HG03457 (cell line): ENCODE results near the gene AMN1.
A peak's percentile ranks its signal among the peaks of the same experiment; 100 is the strongest.
"Not testable (repeated sequence)": the region's sequence is repeated elsewhere in the genome, so short reads cannot be mapped to it uniquely, and the experiment has no call there.

Experiments
- ATAC-seq: cut with Tn5 transposase; IDR thresholded peaks from one replicate; pipeline ENCODE4 v1.9.1; 2021; ENCODE audit warnings: moderate number of reproducible peaks; ENCODE audit not compliant: unreplicated experiment

The AMN1 gene

DNA sequence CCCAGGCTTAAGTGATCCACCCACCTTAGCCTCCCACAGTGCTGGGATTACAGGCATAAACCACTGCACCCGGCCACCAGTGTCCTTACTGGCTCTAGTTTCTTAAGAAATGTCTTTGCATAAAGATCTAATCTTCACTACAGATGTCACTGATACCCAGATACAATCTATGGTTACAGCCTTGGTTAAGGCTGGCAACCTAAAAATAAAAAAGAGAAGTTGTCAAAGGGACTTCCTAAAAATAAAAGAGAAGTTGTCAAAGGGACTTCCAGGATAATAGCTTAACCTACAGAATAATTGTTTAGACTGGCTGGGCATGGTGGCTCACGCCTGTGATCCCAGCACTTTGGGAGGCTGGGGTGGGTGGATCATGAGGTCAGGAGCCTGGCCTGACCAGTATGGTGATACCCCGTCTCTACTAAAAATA, 41.7 kb downstream of the AMN1 start:
- ATAC-seq, result peak; percentile 55

DNA sequence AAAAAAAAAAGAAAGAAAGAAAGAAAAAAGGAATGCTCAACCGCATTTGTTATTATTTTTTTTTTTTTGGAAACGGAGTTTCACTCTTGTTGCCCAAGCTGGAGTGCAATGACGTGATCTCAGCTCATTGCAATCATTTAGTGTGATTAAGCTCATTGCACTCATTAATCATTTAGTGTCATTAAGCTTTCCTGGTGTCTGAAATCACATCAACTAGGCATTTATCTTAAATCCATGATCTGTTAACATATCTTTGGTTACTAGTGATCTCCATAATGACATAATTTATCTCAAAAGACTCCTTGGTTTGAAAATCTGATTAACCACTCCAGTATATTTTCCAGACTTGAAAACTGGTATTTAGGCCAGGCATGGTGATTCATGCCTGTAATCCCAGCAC, 43.0 kb downstream of the AMN1 start:
- ATAC-seq, result no peak

DNA sequence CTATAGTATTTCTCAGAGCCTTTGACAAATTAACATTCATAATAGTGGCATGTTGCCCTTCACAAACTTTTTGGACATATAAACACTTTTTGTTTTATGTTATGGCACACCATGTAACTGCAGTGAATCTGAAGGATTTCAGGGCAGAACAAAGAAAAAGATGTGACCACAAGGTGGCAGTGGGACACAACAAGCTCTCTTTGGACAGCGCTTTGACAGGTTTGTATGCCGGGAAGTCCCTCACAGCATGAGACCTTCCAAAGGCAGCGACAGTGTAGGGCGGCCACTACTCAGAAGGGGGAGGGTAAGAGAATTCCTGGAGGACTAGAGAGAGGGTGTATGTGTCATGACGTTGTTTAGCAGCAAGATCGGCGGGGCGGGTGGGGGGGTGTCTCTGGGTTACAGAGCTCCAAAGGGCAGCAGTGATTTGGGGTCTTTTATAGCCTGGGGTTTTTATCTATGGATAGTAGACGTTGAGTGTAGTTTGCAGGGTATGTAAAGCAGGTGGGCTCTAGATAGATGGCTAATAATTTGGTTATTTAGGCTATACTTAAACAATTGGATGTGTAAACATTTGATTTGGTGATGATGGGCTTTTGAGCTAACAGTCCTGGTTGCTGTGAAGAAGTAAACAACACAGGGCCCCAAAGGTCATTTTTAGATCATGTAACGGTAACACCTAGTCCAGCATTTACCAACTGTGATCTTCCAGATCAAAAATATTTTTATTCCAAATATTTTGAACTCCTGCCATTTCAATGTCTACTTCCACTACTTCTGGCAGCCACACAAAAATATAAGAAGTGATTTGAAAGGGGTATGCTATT, 46.5 kb downstream of the AMN1 start:
- ATAC-seq, result peak; percentile 56

DNA sequence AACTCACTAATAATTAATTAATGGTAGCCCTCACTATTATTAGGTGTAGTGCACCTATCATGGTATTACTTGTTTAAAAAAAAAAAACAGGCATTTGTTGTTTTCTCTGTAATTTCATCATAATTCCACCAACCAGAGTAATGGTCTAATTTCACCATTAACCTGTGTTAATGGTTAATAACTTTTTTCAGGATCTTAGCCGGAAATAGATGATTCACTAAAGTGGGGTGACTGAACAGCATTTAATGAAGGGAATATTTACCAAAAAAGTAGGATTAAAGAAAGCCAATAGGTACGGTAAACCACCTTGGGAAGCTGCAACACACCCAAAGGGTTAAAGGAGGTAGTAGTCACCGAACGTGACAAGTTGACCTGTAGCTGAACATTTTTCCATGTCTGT, 56.3 kb downstream of the AMN1 start:
- no peak for ATAC-seq

DNA sequence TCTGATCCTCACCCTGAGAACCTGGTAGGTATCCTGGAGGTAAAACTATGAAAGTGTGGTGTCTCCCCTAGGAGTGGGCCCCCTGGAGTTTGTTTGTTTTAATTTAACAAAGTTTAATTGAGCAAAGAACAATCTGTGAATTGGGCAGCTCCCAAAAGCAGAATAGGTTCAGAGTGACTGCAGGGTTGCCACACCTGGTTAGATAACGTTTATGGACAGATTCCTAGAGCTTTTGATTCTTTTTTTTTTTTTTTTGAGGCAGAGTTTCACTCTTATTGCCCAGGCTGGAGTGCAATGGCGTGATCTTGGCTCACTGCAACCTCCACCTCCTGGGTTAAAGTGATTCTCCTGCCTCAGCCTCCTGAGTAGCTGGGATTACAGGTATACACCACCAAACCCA, 59.2 kb downstream of the AMN1 start:
- ATAC-seq, result not testable (repeated sequence)

DNA sequence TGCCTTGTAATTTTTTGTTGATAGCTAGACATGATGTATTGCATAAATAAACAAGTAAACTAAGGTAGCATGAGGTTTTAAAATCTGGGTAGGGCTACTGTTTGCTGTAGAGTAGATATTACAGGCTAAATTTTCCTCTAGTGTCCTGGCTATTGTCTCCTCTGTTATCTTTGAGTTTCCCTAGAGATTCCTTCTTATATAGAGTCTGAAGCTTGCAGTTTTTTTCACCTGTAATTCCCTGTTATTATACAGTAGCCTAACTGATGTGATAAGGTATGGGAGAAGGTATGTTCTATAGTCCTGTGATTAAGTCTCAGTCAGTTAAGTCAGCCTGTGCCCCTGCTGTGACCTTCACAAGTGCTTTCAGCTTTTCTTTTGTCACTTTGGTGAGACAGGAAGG, 59.8 kb downstream of the AMN1 start:
- ATAC-seq, result no peak

DNA sequence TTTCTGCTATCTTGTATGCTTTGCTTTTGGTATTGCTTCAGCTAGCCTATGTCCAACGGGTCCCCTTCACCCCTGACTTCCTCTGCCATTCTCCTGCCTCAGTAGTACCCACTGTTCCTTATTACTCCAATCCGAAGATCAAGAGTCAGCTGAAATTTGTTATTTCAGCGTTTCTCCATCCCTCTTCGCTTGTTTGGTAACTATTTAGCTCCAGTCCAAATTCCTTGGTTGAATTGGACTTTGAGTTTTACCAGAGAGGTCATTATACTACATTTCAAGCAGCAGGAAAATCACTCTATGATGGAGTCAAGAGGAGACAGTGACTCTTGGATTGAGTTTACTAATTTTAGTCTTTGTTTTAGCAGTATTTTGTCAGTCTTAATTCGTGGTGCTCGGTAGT, 64.8 kb downstream of the AMN1 start:
- ATAC-seq, result no peak

DNA sequence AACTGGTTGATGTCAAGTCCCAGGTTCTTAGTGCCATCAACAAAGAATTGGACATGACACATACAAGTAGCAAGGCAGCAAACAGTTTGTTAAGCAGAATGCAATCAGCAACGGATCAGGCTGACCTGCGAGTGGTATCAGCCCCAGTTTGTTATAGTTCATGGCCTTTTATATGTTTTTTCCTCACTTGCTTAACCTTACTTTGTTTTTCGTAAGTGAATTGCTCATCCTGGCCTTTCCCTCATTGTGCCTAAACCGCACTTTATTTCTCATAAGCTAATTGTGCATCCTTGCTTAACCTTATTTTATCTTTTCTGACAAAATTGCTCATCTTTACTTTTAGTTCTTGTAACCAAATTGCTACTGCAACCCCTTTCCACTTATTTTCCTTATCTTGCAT, 65.2 kb downstream of the AMN1 start:
- no peak for ATAC-seq

DNA sequence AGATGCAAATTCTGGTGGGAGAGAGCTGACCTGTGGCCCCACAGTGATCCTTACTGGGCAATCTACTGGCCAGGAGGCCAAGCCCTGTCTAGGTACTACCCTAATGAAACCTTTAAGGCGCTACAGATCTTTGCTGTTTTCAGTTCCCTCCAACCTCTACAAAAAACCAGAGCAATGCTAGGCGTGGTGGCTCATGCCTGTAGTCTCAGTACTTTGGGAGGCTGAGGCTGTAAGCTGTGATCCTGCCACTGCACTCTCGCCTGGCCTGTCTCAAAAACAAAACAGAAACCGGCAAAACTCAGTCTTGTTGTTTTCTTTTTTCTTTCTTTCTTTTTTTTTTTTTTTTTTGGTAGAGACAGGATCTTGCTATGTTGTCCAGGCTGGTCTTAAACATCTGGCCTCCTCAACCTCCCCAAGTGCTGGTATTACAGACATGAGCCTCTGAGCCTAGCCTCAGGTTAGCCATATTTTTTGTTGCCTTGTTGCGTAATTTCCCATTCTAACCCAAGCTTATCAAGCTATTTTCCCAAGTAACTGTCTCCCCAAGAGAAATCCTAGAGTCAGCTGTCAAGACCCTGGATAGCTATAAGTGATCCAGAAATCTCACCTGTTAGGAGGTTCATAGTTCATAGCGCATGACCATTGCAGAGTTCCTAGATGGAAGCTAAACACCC, 66.5 kb downstream of the AMN1 start:
- ATAC-seq, result no peak

DNA sequence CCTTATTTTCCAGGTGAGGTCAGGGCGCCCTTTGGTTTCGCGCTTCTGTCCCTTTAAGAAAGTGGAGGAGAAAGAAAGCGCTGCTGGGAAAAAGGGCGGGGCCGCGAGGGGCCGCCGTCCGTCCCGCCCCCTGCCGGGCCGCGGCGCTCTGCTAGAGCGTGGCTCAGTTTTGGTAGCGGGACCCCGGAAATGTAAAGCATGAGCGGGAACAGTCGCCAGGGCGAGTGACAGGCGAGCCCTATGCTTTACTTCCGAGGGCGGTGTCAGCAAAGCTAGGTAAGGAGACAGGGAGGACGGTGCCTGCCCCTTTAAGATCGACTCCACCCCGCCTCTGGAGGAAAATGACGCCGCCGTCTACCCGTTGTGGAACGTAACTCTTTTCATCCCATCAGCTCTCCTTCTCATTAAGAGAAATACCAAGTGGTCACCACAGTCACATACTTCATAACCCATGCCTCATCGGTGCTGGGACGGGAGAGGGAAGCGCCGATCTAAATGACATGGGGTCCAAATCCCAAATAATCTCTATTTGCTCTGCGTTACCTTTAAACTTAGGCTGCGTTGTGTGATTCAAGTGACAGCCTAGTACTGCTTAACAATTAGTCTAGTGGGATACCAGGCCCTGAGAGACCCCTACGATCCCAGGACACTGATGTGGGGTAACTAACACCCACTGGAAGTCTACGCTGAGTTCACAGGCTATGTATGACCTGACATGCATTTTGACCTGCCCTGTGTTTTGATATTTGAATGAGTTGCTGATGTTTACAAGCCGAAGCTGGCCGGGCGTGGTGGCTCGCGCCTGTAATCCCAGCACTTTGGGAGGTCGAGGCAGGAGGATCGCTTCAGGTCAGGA, 69.5 kb downstream of the AMN1 start, which contains the start of gene ETFBKMT:
Gene ETFBKMT, plus strand, starts transcription at position 602 of the 856 bp plus-strand sequence. CDS start 2,266 bp downstream, outside the sequence.
- ATAC-seq, result peak; percentile 97

DNA sequence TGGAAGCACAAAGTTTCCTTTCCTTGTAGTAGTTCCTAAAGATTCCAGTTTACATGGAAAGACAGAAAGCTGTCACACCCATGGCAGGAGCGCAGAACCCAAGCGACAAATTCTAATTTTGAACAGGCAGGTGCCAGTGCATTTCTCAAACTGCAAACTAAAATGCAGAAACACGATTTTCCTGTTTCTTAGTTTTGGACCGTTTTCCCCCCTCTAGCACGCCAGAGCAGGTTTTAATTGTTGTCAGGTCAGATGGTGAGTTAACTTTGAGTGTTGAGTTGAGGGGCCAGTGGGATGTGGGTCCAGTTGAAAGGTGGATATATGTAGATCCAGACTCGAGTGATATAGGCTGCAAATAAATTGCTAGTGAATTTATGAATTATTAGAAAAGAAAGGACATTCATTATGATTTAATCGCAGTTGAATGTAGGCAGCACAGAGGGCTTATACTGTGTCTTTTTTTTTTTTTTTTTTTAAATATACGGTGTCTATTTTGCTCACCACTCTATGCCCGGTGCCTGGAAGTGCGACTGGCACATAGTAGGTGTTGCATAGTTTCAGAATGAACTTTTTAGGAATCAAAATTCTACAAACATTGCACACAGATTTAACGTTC, 70.2 kb downstream of the AMN1 start:
- ATAC-seq, result no peak

DNA sequence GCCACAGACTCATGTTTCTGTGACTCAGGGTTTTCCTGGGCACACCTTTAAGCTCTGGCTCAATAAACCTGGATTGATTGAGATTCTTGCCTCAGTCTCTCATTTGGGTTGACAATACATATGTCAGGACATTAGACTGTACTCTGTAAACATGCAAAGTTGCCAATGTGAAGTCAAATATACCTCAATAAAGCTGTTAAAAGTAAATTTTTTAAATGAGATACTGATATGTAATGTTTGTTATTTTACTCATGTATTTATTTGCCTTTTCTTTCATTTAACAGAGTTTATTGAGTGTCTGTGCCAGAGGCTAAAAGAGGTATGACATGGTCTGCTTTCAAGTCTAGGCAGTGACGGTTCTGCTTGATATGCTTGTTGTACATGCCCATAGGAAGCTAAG, 73.0 kb downstream of the AMN1 start:
- ATAC-seq, result no peak

DNA sequence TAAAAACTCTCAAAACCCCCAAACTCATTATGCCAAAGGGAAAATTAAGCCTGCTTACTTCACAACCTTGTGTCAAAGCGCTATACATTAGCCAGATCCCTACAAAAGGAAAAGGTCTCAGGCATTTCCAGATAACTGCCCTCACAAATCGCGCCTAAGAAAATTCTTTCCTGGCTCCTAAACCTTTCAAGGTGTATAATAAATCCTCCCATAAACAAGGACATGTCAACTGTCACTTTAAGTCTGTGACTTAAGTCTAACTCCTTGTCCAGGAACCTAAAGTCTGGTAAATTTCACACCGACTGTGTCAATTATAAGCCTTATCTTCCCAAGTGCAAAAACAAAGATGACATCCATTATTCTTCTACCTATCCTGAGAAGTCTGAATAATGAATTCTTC, 73.6 kb downstream of the AMN1 start:
- ATAC-seq, result no peak

DNA sequence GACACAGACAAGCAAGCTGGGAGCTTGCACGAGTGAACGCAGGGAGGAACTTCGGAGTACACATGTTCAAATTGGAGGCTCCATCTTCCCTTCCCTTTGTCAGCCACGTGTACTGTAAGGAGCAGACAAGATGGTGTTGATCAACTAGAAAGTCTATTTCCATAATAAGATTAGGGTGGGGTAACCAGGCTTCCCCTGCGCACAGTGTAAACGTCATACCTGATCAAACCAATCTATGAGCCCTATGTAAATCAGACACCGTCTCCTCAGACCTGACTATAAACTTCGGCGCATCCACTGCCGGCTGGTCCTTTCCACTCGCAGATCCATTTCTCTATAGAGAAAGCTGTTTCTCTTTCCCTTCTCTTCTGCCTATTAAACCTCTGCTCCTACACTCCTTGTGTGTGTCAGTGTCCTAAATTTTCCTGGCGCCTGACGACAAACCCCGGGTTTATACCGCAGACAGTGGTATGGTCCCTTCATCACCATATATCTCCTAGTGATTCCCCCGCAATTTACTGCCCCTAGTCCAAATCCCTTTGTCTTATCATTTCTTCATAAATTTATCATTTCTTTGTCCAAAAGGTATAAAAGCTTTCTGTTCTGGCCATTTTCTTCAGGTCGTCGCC, 76.8 kb downstream of the AMN1 start:
- no peak for ATAC-seq

DNA sequence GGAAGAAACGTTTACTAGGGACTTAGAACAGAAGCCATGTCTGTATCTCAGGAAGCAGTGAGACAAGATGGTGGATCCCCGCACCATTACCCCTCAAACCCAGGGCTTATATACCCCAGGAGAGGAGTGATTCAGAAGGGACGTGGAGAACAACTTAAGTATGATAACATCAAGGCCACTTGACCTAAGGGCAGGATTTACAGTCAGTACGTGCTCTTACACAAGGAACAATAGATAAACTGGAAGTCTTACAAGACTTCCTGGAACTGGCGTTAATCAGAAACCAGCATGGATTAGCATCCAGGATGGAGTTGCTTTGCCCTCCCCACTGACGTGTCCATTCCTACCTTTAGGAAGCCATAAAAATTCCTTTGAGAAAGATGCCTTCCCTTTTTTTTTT, 77.9 kb downstream of the AMN1 start:
- ATAC-seq, result no peak

DNA sequence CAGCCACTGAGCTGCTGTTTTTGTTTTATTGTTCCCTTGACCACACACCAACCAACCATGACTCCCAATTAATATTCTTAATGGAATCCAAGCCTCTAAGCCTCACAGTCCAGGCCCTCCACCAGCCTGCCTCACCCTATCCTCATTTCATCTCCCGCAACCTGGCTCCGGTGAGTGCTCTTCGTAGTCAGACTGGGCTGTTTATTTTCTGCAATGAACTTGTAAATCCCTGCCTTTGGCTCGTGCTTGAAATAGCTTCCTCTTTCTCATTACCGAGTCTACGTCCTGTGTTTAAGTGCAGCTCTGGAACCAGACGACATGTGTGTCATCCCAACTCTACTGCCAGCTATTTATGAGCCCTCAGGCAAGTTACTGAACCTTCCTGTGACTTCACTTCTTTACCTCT, 81.7 kb downstream of the AMN1 start:
- ATAC-seq, result no peak

DNA sequence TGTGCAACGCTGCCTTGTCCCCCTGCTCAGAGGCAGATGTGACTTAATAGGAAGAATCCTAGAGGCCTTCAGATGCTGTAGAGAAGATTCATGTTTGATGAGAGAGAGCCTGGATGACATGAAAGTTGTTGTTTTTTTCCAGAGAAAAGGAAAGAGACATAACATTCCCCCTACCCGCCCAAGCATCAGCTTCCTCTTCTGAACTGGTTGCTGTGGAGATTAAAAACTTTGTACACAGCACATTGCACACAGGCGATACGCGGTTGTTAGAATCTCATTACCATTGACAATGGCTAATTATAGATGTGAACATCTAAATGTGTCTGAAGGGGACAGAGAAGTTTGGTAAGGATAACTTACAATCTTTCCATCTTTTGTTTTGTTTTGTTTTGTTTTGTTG, 82.9 kb downstream of the AMN1 start:
- no peak for ATAC-seq

DNA sequence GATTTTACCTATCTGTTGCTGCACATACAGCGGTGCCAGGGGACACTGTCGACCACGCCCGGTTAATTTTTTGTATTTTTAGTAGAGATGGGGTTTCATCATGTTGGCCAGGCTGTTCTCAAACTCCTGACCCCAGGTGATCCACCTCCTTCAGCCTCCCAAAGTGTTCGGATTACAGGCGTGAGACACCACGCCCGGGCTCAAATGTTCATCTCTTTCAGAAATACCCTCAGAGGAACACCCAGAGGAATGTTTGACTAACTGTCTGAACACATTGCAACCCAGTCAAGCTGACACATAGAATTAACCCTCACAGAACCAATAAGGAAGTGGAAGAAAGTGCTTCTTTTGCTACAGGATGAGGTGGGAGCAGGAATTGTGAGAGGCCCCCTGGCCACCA, 84.3 kb downstream of the AMN1 start:
- ATAC-seq, result no peak

DNA sequence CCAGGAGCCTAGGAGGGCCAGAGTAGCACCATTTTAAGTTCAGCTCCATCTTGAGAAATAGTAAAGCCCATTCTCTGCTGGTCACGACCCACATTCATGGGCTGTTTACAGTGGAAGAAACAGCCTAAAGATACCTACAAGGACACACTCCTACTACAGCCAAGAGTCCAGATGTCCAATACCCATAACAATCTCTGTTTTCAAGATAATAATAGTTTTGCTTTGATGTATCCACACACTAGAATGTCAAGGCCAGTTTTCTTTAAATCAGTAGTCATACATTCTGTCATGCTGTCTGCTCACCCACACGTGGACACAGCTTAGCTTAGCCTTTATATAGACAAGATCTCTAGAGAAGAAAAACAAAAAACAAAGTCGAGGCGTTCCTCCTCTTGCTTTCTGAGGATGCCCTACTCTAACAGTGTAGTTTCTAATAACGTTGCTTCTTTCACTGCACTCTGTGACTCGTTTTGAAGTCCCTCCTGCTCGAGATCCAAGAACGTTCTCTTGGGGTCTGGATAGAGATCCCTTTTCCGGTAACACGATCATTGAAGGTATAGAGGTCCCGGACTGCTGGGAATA, 87.2 kb downstream of the AMN1 start:
- no peak for ATAC-seq

DNA sequence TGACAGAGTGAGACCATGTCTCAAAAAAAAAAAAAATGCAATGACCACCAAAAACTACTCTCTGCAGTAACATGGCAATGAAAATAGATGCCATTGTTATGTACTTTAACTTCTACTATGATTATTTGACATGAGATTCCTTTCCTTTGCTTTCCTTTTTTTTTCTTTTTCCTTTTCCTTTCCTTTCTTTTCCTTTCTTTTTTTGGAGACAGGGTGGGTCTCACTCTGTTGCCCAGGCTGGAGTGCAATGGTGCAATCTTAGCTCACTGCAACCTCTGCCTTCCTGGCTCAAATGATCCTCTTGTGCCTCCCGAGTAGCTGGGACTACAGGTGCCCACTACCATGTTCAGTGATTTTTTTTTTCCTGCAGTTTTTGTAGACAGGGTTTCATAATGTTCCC, 94.2 kb downstream of the AMN1 start:
- no peak for ATAC-seq
